Activated CD4-positive, CD25-positive, alpha-beta regulatory T cell treated with anti-CD3 and anti-CD28 coated beads, Interleukin-2, amount 50 U/mL, for 72 hours (primary cell): ENCODE results near the gene CCP110.
"Not testable (repeated sequence)": the region's sequence is repeated elsewhere in the genome, so short reads cannot be mapped to it uniquely, and the experiment has no call there.

ENCODE experiments used
- DNase-seq: peaks from one replicate; pipeline ENCODE4 v3.0.0; 2021

The CCP110 gene

DNA sequence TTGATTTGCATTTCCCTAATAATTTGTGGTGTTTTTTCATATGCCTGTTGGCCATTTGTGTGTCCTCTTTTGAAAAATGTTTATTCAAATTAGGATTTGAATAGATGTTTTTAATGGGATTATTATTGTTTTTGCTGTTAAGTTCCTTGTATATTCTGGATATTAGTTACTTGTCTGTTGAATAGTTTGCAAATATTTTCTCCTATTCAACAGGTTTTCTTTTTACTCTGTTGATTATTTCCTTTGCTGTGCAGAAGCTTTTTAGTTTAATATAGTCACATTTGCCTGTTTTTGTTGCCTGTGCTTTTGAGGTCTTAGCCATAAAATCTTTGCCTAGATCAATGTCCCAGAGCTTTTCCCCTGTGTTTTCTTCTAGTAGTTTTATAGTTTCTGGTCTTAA, 11.4 kb upstream of the CCP110 start:
- DNase-seq = no peak

DNA sequence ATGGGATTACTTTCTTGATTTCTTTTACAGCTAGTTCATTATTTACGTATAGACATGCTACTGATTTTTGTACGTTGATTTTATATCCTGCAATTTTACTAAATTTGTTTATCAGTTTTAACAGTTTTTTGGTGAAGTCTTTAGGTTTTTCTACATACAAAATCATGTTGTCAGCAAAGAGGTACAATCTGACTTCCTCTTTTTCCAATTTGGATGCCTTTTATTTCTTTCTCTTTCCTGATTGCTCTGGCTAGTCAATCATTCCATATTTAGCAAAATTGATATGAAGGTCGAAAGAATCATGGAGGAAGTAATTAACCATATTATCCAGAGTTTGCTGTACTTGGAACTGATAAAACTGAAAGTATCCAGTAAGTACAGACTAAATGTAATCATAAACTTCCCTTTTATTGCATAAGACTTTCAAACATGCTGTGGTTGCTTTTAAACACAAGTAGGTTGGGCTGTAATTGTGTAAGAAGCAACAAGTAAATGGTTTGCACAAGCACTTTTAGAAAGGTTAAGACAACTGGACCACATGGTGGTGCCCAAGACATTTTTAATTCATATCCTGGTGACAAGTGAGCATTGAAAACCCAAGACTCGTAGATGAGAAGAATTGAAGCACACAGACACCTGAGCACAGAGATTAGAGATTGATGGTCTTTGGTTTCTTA, 10.2 kb upstream of the CCP110 start:
- no peak for DNase-seq

DNA sequence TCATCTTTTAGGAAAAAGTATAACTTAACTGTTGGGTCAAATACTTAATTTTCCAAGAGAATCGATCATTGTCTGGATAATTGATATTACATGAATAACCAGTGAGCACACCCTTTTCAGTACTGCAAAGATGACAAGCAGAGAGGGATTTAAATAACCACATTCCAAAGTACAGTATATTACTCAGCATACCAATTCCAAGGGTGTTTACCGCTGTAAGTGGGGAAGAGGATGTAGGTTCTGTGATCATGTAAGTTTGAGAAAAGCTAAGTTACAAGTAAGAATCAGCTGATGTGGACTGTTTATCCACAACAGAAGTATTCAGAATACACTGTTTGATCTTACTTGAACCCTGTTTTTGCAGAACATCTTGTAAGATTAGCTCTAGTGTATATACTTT, 8.0 kb upstream of the CCP110 start:
- DNase-seq = no peak

DNA sequence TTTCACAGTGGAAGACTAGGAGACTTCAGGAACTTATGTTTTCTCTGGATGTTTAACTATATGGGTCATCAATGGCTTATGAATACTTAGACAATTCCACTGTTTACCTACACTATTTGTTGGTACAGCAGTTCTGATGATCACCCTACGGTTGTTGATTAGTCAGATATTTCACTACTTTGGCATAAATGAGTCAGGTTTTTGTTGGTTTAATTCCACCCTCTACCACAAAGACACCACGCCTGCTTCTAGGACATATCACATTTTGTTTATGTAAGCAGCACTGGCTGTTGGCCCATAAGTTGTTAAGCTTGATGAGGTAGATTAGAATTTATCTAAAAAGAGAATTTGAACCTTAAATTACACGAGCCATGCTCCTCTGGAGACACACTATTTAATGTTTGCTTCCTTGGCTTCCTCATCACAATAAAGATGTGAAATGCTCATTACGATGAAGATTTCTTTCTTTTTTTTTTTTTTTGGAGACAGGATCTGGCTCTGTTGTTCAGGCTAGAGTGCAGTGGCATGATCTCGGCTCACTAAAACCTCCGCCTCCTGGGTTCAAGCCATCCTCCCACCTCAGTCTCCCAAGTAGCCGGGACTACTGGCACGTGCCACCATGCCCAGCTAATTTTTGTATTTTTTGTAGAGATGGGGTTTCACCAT, 6.2 kb upstream of the CCP110 start:
- DNase-seq = no peak

DNA sequence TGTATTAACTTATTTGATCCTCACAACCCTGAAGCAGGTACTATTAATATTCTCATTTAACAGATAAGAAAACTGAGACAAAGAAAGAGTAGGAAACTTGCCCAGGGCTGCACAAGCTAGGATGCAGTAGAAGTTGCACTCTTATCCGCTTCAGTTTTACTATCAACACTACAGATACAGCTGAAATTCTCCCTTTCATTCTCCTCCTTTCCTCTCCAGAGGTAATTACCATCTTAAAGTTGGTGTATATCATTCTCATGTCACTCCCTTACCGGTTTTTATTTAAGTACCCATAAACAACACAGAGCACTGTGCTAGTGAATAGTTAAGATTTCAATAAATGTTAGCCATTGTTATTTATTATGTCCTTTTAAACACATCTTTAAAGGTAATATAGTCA, 5.4 kb upstream of the CCP110 start:
- DNase-seq = no peak

DNA sequence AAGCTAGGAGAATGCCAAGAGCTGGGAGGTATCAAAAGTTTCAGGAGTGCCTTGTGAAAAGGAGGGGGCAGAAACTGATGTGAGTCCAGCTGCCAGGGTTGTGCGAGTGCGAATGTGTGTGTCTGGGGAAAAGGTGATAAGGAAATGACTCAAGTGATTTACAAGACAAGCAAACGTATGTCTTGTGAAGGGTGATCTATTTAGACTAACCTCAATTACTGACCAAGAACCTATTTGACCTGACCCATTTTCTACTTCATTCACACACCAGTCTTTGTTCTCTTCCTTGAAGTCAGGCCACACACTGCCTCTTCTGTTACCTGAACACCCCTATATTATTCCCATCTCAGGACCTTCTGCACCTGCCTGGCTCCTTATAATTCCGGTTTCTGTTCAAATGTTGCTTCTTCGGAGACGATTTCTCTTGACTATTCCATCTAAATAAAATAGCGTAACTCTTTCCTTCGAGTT, 2.8 kb upstream of the CCP110 start:
- DNase-seq = no peak

DNA sequence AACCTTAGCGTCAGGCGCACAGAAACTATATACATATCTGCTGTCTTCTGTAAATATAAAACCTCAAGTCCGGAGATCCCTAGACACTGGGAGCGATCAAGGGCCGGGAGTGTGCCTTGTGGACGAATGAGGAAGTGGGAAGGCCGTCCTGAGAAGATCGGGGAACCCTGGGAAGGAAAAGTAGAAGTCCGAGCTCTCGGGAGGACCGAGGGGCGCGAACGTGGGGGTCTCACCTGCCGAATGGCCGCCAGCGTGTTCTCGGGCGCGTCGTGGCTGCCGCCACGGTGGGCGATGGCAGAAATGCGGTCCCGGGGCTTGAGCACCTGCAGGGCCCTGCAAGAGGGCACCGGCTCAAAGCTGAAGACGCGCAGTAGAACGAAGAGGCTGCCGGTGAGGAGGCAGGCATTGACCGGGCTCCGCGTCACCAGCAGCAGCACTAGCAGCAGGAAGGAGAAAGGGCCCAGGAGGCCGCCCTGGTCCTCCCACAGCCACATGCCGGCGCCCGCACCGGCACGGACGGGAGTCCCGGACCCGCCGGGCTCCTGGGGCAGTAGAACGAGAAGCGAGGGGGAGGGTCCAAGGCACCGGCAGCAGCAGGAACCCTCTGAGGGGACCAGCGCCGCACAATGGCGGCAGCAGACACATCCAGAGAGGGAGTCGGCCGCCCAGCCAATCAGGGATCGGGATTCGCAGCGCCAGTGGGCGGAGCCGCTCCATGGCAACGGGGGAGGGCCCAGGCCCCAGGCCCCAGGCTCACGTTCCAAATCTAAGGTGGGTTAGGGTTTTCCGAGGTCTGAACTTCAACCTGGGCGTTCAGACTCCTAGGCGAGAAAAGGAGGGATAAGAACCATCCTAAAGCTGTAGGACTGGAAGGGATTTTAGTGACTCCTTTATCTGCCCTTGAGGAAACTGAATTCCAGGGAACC, 2.0 kb upstream of the CCP110 start, which contains the start of gene GDE1:
TSS of gene GDE1 (minus strand) at position 628 of the 926 bp plus-strand sequence. CDS start at position 494, 134 bp downstream.
- peak; percentile 93 for DNase-seq

DNA sequence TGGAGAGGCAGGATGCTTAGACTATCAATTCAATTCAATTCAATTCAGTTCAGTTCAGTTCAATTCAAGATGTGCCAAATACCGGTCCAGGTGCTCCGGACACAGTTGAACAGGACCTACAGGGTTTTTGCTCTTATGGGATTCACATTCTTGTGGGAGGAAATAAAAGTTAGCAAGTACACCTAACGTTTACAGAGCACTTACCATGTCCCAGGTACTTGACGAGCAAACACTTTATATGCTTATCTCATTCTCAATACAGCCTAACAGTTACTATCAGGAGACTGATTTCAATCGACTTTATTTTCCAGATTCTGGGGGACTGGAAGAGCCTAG, 1.4 kb upstream of the CCP110 start:
- no peak for DNase-seq

DNA sequence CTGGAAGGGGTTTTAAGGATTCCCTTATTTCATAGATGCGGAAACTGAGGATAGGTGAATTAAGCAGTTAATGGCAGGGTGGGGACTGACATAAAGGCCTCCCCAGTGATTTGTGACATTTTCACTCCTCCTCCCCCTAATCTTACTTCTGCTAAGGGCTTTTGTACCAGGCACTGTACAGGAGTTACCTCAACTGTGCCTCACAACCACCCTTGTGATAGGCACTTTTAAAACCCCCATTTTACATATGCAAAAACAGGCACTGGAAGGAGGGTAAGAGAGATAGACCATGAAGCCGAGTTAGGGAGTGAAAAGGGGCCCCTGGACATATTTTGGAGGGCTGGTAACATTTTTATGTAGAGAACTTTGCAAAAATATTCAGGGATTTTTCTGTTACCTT, 982 bp upstream of the CCP110 start:
- no peak for DNase-seq

DNA sequence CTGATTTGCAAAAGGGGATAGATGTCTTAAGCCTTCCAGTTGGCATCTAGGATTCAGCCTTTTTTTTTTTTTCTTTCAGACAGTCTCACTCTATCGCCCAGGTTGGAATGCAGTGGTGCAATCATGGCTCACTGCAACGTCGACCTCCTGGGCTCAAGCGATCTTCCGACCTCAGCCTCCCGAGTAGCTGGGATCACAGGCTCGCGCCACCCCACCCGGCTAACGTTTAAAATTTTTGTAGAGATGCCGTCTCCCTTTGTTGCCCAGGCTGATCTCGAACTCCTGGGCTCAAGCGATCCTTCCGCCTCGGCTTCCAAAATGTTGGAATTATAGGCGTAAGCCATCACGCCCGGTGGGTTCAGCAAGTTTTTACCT, 571 bp upstream of the CCP110 start:
- DNase-seq = no peak

DNA sequence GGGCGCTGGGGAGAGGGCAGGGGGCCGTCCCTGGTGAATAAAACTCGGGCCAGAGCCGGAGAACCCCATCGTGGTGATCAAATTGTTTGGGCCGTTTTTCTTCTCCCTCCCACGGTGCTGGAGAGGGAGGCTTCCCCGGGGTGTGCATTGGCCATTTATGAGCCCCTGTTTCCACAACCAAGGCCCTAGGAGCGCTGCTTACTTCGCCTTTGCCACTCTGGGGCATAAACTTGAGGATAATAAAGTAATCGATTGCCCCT, 544 bp downstream of the CCP110 start:
- DNase-seq = no peak

DNA sequence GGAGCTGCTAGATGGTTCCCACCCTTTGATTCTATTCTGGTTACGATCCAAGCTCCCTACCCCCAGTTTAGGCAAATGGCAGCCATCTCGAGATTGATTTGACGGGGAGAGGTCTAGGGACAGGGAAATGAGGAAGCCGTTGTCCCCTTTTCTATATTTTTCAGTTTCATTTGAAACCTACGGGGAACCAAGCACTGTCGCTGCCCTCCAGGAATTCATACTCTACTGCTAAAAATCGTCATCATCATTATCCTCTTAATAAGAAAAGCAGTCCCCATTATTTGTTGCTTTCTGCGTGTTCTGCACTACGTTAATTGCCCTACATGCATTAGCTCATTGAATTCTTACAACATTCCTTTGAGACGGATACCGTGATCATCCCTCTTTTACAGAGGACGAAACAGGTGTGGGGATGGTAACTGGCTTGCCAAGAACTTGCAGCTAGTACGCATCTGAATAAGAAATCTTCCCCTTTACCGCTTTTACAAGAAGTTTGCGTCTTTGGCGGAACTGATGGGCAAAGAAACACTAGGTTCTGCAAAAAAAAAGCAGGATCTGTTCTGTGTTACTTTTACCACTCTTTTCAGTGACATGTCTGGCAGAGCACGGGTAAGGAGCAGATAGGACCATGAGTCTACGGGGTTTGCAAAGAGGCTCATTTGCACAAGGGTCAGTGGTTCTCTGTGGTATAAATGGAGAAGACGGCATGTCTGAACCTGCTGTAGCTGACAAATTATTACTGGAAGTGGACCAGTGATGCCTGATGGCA, 1.1 kb downstream of the CCP110 start:
- no peak for DNase-seq

DNA sequence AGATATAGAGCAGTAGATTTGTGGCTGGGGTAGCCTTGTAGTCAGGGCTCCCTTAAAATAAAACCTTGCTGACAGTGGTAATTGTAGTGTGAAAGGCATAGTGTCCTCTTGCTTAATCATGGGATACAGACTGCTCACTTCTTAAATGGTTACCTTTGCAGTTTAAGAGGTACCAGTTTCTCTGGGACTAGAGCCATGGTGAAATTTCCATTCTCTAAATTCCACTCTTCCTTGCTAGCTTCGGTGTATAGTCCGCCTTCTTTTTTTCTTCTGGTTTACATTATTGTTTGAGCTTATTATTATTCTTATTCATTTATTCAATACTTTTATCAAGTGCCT, 1.6 kb downstream of the CCP110 start:
- DNase-seq = no peak

DNA sequence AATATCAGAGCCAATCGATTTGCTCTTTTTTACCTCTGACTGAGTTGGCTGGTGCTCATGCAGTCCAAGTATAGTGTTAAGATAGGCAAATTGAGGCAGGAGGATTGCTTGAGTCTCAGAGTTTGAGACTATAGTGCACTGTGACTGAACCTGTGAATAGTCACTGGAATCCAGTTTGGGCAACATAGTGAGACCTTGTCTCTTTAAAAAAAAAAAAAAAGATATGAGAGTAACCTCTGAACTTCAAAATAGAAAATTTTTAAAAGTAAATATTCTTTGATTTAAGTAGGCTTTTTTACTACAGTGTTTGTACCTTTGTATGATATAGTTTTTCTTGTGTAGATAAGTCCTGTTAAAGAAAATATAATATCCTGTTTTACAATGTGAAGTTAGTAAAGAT, 3.4 kb downstream of the CCP110 start:
- DNase-seq = no peak

DNA sequence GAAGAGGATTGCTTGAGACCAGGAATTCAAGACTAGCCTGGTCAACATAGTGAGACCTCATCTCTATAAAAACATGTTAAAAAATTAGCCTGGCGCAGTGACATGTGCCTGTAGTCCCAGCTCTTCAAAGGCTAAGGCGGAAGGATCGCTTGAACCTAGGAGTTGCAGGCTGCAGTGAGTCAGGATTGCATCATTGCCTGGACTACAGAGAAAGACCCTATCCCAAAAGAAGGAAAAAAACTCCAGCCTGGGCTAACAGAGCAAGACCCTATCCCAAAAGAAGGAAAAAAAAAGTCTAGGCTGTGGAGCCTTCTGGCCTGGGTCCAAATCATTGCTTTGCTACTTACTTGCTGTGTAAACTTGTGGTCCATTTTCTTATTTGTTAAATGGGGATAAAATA, 4.9 kb downstream of the CCP110 start:
- no peak for DNase-seq

DNA sequence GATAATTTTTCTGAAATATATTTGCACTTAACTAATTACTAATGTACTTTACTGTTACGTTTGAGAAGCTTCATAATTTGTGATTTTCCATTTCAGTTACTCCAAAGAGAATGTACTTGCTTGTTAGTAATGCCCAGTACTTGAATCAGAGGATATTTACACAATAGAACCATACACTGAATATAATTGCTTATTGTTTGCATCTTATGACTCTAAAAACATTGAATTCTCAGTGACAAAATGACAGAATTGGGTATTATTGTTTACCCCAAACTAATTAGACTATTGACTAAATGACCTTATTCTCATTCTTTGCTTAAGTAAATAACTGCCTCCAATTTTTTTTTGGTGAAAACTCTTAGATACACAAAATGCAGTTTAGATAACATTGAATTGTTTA, 8.9 kb downstream of the CCP110 start:
- DNase-seq = no peak

DNA sequence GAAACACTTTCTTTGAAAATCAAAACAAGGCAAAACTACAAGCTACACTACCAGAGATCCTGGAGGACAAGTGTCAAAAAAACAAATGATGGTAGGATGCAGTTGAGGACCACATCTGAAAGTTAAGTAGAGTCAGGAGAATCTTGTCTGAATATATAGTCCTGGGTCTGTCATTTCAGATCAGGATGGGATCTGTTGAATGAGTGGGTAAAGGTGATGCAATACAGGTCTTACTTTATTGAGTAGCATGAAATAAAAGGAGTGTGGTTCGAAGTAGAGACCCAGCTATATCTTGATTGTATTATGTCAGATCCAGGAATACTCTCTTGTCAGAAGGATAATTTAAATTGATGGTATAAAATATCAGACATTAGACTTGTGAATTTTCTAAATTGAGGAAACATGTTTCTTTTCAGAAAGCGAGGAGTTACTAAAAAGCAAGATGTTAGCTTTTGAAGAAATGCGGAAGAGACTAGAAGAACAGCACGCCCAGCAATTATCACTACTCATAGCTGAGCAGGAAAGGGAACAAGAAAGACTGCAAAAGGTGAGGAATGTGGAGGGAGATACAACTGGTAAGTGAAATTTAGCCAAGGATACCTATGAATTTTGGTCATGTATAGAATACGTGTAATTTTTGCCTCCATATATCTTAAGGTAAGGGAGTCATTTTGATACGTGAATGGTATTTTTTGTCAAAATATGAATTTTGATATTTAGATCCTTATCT, 16.7 kb downstream of the CCP110 start:
- DNase-seq = no peak

DNA sequence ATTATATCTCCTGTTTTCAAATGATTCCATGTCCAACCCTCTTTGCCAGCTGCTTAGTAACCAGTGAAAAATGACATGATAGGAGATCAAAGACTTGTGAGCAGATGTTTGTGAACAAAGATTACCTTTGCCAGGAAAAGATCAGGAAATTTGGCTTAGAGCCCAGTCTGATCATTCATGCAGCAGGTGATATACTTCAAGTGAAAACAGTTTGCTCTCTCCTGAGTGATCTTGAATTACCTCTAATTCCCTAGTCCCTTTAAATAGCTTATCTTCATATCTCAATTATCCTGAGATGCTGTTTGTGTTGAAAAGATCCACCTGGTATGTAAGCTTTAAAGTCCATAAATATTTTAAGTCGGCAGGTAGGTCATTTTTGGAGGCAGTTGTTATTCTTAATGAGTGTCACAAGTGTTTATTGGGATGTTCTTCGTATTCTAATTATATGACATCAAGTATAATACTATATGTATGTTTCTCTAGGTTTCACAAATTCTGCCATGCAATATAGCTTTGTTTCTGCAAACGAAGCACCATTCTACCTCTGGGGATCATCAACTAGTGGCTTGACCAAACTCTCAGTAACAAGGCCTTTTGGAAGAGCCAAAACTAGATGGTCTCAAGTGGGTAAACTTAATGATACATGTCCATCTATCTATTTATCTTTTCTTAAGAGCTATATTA, 18.5 kb downstream of the CCP110 start:
- DNase-seq = no peak

DNA sequence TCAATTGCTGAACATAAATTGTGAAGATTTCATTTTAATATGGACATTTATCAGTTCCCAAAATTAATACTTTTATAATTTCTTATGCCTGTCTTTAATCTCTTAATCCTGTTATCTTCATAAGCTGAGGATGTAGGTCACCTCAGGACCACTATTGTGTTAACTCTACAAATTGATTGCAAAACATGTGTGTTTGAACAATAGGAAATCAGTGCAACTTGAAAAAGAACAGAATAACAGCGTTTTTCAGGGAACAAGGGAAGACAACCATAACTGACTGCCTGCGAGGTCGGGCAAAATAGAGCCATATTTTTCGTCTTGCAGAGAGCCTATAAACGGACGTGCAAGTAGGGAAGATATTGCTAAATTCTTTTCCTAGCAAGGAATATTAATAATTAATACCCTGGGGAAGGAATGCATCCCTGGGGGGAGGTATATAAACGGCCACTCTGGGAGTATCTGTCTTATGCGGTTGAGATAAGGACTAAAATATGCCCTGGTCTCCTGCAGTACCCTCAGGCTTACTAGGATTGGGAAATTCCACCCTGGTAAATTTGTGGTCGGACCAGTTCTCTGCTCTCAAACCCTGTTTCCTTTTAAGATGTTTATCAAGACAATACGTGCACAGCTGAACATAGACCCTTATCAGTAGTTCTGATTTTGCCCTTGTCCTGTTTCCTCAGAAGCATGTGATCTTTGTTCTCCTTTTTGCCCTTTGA, 19.7 kb downstream of the CCP110 start:
- DNase-seq = not testable (repeated sequence)

DNA sequence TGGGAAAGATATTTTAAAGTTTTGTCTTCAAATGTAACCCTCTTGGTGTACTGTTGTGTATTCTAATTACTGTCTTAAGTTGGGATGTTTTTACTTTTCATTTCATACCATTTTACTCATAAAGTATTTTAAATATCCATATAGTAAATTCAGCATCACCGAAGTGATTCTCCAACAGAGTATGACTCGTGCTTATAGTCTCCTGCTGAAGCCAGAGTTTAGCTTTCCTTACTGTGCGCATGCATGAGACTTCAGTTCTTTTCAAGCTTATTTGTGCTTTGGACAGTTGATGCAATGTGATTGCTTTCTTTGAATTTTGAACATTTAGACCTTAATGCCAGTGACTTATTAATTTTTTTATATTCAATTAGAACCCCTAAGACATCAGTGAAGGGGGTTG, 24.4 kb downstream of the CCP110 start:
- DNase-seq = no peak

DNA sequence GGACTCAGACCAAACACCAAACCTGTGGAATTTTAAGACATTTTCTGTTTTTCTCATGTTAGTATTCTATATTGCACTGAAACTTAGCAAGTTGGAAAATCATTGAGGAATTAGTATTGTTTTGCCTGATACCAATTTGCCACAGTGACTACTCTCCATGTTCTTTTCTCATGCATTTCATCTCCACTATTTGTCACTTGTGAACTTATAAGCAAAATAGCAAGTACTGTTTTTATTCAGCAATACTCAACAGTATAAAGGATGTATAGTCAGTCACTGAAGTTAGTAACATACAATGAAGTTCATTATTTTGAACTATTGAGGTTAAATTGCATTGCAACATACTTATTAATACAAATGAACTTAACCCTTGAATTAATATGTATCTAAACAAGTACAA, 25.9 kb downstream of the CCP110 start:
- no peak for DNase-seq
